UCSD-AML1 (cell line): ENCODE measurements around the gene NRSN1.
"Not testable (repeated sequence)": the region's sequence is repeated elsewhere in the genome, so short reads cannot be mapped to it uniquely, and the experiment has no call there.

Experiments
- DNase-seq: peaks from one replicate; lab custom pipeline; 2025; ENCODE audit not compliant: unreplicated experiment; lab: John Stamatoyannopoulos, UW

The NRSN1 gene

GRCh38 chr6:24140591-24140990 is 14.6 kb downstream of the NRSN1 start:
- no peak for DNase-seq

GRCh38 chr6:24142733-24143132 is 16.7 kb downstream of the NRSN1 start:
- DNase-seq = not testable (repeated sequence)

- DNase-seq = no peak
These were observed 19.7 kb downstream of the NRSN1 start for GRCh38 chr6:24145690-24146131.

GRCh38 chr6:24146871-24147270 is 20.9 kb downstream of the NRSN1 start:
- no peak for DNase-seq

- no peak for DNase-seq
These were observed 21.6 kb downstream of the NRSN1 start for GRCh38 chr6:24147511-24148153.

- DNase-seq = no peak
These were observed 22.1 kb downstream of the NRSN1 start for GRCh38 chr6:24148154-24148570.

GRCh38 chr6:24148684-24149083 is 22.7 kb downstream of the NRSN1 start:
- DNase-seq = no peak

GRCh38 chr6:24149296-24149695 is 23.3 kb downstream of the NRSN1 start:
- no peak for DNase-seq

GRCh38 chr6:24149836-24150235 is 23.8 kb downstream of the NRSN1 start:
- no peak for DNase-seq

- no peak for DNase-seq
These were observed 26.0 kb downstream of the NRSN1 start for GRCh38 chr6:24152014-24152413.

GRCh38 chr6:24154121-24154520 is 28.1 kb downstream of the NRSN1 start:
- DNase-seq = no peak

- DNase-seq = no peak
These were observed 31.9 kb downstream of the NRSN1 start for GRCh38 chr6:24157886-24158285.

GRCh38 chr6:24183584-24183983 is 57.6 kb downstream of the NRSN1 start:
- no peak for DNase-seq

- no peak for DNase-seq
These were observed 60.3 kb downstream of the NRSN1 start for GRCh38 chr6:24186349-24186748.

- no peak for DNase-seq
These were observed 62.1 kb downstream of the NRSN1 start for GRCh38 chr6:24187965-24188577.

GRCh38 chr6:24188578-24189080 is 62.6 kb downstream of the NRSN1 start:
- DNase-seq = no peak

- no peak for DNase-seq
These were observed 65.3 kb downstream of the NRSN1 start for GRCh38 chr6:24191346-24191745.

GRCh38 chr6:24193364-24193763 is 67.3 kb downstream of the NRSN1 start:
- DNase-seq = no peak

- DNase-seq = no peak
These were observed 69.1 kb downstream of the NRSN1 start for GRCh38 chr6:24194978-24195700.

GRCh38 chr6:24195836-24196597 is 70.0 kb downstream of the NRSN1 start:
- no peak for DNase-seq
